ENCODE results near the gene ATP6V0D1. TPM values are rescaled to one million over a fixed set of nuclear protein-coding genes. Genes with fewer than 3 reads are reported as not detected.

ATP6V0D1 gene
- total RNA-seq, 1 experiment from 2014 or later, result 76.6 TPM

DNA sequence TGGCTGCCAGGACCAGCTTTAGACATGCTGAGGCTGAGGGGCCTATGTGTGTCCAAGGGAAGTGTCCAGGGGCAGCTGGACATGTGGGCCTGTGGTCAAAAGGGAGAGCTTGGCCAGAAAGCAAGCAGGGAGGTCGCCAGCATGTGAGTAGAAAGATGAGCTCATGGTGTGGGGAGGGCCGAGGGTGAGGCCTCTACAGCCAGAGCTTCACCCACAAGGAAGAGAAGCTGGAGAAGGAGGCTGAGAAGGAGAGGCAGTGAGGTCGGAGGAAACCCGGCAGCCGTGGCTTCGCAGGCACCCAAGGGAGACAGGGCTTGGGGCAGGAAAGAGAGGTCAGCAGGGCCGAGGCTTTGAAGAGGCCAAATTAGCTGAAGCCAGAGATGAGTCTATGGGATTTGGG lies 54.0 kb downstream of the ATP6V0D1 start:
- POLR2A ChIA-PET (ENCODE audit: unreplicated experiment), result no interaction called here
- CTCF ChIA-PET, result interaction anchor here (0.9 kb wide), 1 partner anchor 166 kb away, joined by 3 read pairs; no protein-coding TSS in a partner anchor
- no peak for TF ChIP-seq EZH2 (IDR thresholded peaks at IDR 0.05; ENCODE audit: low read length, unreplicated experiment)
- TF ChIP-seq CTCF (conservative IDR thresholded peaks at IDR 0.05; ENCODE audit: low read depth, low read length), result no peak
- no peak for TF ChIP-seq EZH2phosphoT487 (IDR thresholded peaks at IDR 0.05; ENCODE audit: borderline replicate concordance, low read length)

DNA sequence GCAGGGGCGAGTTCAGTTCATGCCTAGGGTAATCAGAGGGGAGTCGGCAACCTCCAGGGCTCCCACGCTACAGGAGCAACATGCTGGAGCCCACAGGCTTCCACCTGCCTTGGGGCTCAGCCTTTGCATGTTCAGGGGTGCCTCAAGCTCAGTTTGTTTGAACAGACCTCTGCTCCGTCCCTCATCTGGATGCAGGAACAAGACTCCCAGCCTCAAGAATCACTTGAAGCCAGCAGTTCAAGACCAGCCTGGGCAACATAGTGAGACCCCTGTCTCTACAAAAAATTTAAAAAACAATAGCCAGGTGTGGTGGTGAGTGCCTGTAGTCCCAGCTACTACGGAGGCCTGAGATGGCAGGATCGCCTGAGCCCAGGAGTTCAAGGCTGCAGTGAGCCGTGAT lies 54.9 kb downstream of the ATP6V0D1 start:
- no peak overlapping the region for H3K27ac ChIP-seq (ENCODE audit: low read length)
- BruUV-seq (replicated peaks), result no TSS peak
- H3K79me2 ChIP-seq (ENCODE audit: low read length), result no peaks in the 10 kb centered on the region
- no peak overlapping the region for H3K4me3 ChIP-seq (ENCODE audit: low read length)
- ChIA-PET POLR2A (ENCODE audit: unreplicated experiment) (no interaction called here), CTCF (no interaction called here)
- H3K9me2 ChIP-seq (replicated peaks; ENCODE audit: low read length), result no peaks in the 10 kb centered on the region
- no peaks in the 10 kb centered on the region for H3K36me3 ChIP-seq (ENCODE audit: low read depth, low read length)
- H3K9me3 ChIP-seq (ENCODE audit: low read length), result no peaks in the 10 kb centered on the region
- no peaks in the 10 kb centered on the region for H4K20me1 ChIP-seq (ENCODE audit: low read length)
- no peak overlapping the region for H3K4me2 ChIP-seq (ENCODE audit: low read length)
- no peak overlapping the region for H3K9ac ChIP-seq (ENCODE audit: low read length)
- intact Hi-C loops (cut with micrococcal nuclease), result no loop called here
- no peaks in the 10 kb centered on the region for H3K27me3 ChIP-seq (ENCODE audit: low read length)
- TF ChIP-seq EZH2 (IDR thresholded peaks at IDR 0.05; ENCODE audit: low read length, unreplicated experiment) (no peak), EZH2phosphoT487 (IDR thresholded peaks at IDR 0.05; ENCODE audit: borderline replicate concordance, low read length) (no peak), CTCF (conservative IDR thresholded peaks at IDR 0.05; ENCODE audit: low read depth, low read length) (no peak)
- H3F3A ChIP-seq (ENCODE audit: low read length, unreplicated experiment), result no peaks in the 10 kb centered on the region
- H2AFZ ChIP-seq (ENCODE audit: low read length), result no peak overlapping the region
- no peak for DNase-seq
- H3K4me1 ChIP-seq (ENCODE audit: insufficient read depth, low read length), result no peaks in the 10 kb centered on the region; the same call in 1 of the 2 replicates
- ATAC-seq, result no peak

More for the DNA sequence above, 54.0 kb downstream of the ATP6V0D1 start:
- Histone ChIP-seq H3K9ac (ENCODE audit: low read length) (no peak overlapping the region), H3F3A (ENCODE audit: low read length, unreplicated experiment) (no peaks in the 10 kb centered on the region), H2AFZ (ENCODE audit: low read length) (no peak overlapping the region), H3K4me3 (ENCODE audit: low read length) (no peak overlapping the region), H3K9me2 (replicated peaks; ENCODE audit: low read length) (no peaks in the 10 kb centered on the region), H3K4me2 (ENCODE audit: low read length) (no peak overlapping the region), H3K79me2 (ENCODE audit: low read length) (no peaks in the 10 kb centered on the region), H3K36me3 (ENCODE audit: low read depth, low read length) (no peaks in the 10 kb centered on the region), H3K27me3 (ENCODE audit: low read length) (no peaks in the 10 kb centered on the region), H3K9me3 (ENCODE audit: low read length) (no peaks in the 10 kb centered on the region), H3K27ac (ENCODE audit: low read length) (no peak overlapping the region), H4K20me1 (ENCODE audit: low read length) (no peaks in the 10 kb centered on the region), H3K4me1 (ENCODE audit: insufficient read depth, low read length) (peaks cover 3% of the 10 kb centered on the region)
- intact Hi-C loops (cut with micrococcal nuclease), result no loop called here
- no TSS peak for BruUV-seq (replicated peaks)
- ATAC-seq, result no peak
- no peak for DNase-seq

DNA sequence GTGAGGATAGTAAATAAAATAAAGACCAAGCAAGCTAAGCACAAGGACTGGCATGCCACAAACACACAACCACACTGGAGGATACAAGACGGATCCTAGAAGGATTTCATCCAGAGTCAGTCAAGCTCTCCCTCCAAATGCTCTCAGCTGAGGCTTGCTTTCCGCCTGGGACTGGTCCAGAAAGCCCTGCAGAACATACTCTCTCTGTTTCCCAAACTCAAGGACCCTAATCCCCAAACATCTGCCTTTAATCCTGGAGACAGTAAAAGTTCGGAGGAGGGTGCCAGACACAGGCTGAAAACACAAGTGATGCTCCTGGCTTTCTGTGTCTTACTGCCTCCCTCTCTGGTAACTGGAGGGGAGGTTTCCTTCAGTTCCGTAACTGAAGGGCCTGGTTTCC lies 55.4 kb downstream of the ATP6V0D1 start:
- no peak overlapping the region for H3K9ac ChIP-seq (ENCODE audit: low read length)
- CTCF ChIA-PET, result no interaction called here
- POLR2A ChIA-PET (ENCODE audit: unreplicated experiment), result no interaction called here

More for the DNA sequence above, 55.4 kb downstream of the ATP6V0D1 start:
- no peaks in the 10 kb centered on the region for H3K79me2 ChIP-seq (ENCODE audit: low read length)
- H3K27ac ChIP-seq (ENCODE audit: low read length), result no peak overlapping the region
- TF ChIP-seq EZH2phosphoT487 (IDR thresholded peaks at IDR 0.05; ENCODE audit: borderline replicate concordance, low read length), result no peak
- no peak for TF ChIP-seq CTCF (conservative IDR thresholded peaks at IDR 0.05; ENCODE audit: low read depth, low read length)
- TF ChIP-seq EZH2 (IDR thresholded peaks at IDR 0.05; ENCODE audit: low read length, unreplicated experiment), result no peak
- H3K4me3 ChIP-seq (ENCODE audit: low read length), result no peak overlapping the region
- no peaks in the 10 kb centered on the region for H3K27me3 ChIP-seq (ENCODE audit: low read length)
- H3K4me2 ChIP-seq (ENCODE audit: low read length), result no peak overlapping the region
- H3F3A ChIP-seq (ENCODE audit: low read length, unreplicated experiment), result no peaks in the 10 kb centered on the region
- no peaks in the 10 kb centered on the region; the same call in 1 of the 2 replicates for H3K4me1 ChIP-seq (ENCODE audit: insufficient read depth, low read length)
- H3K9me3 ChIP-seq (ENCODE audit: low read length), result no peaks in the 10 kb centered on the region
- H2AFZ ChIP-seq (ENCODE audit: low read length), result no peak overlapping the region
- H4K20me1 ChIP-seq (ENCODE audit: low read length), result no peaks in the 10 kb centered on the region
- no TSS peak for BruUV-seq (replicated peaks)
- H3K9me2 ChIP-seq (replicated peaks; ENCODE audit: low read length), result no peaks in the 10 kb centered on the region
- DNase-seq (no peak), ATAC-seq (no peak)
- intact Hi-C loops (cut with micrococcal nuclease), result no loop called here
- no peaks in the 10 kb centered on the region for H3K36me3 ChIP-seq (ENCODE audit: low read depth, low read length)

Measured in PC-3 (cell line).